ENCODE data around the gene PSMD1.

PSMD1 gene

DNA sequence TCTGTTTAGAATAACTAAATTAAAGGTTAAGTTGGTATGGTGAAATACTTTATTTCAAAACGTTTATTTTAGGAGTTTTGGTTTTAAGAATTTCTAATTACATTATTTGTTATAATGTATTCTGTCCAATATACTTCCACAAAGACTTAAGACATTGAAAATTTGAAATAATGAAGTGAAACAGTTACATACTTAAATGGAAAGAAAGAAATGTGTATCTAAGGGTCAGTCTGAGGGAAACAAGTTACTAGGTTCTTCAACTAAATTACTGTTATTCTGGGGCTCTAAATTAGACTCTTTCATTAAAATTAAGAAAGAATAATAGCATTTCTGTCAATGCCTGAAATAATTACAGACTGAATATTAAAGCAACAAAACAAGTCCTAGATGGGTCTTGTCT lies 60.5 kb downstream of the PSMD1 start (continued):
- TF ChIP-seq, protein P1, sequence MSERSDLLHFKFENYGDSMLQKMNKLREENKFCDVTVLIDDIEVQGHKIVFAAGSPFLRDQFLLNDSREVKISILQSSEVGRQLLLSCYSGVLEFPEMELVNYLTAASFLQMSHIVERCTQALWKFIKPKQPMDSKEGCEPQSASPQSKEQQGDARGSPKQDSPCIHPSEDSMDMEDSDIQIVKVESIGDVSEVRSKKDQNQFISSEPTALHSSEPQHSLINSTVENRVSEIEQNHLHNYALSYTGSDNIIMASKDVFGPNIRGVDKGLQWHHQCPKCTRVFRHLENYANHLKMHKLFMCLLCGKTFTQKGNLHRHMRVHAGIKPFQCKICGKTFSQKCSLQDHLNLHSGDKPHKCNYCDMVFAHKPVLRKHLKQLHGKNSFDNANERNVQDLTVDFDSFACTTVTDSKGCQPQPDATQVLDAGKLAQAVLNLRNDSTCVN (tag by site-specific recombination; optimal IDR thresholded peaks at IDR 0.05) = no peak
- TF ChIP-seq GLI4 (tag by site-specific recombination; IDR thresholded peaks at IDR 0.05) = no peak
- no peak for TF ChIP-seq SETDB1 (IDR thresholded peaks at IDR 0.05; ENCODE audit: insufficient read length, low read length)

DNA sequence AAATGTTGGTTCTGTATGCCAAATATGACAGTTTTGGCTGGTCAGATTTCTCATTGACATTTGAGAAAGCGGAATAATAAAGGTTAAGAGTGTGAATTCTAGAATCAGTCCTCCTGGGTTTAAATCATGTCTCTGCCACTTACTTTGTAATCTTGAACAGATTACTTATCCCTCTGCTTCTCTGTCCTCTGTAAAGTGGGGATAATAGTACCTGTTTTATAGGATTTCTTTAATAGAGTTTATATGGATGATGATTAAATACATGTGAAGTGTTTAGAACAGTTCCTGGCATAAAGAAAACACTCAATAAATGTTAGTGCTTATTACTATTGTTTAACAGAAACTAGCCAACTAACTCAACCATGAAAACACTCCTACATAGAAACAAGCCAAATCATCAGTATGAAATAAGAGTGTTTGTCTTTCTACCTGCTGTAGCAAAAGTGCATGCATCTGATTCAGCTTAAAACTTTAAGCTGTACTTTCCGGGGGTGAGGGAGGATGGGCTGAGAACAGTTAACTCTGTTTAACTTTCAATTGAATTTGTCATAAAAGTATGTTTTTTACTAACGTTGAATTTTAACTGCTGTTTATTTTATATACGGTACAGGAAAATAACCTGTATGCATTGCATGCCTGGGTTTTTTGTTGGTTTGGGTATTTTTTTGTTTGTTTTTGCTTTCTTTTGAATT lies 61.4 kb downstream of the PSMD1 start:
- peak; percentile 64; the same call in 1 of the 2 replicates for TF ChIP-seq ZNF843 (tag by site-specific recombination; IDR thresholded peaks at IDR 0.05)
- TF ChIP-seq GFI1B (tag by site-specific recombination; IDR thresholded peaks at IDR 0.05) = no peak
- 0 out of 2 replicates have a peak, but pooled peaks have one; percentile 42 for TF ChIP-seq TRIM28 (IDR thresholded peaks at IDR 0.05; ENCODE audit: borderline replicate concordance, low read length)
- TF ChIP-seq, protein P2, sequence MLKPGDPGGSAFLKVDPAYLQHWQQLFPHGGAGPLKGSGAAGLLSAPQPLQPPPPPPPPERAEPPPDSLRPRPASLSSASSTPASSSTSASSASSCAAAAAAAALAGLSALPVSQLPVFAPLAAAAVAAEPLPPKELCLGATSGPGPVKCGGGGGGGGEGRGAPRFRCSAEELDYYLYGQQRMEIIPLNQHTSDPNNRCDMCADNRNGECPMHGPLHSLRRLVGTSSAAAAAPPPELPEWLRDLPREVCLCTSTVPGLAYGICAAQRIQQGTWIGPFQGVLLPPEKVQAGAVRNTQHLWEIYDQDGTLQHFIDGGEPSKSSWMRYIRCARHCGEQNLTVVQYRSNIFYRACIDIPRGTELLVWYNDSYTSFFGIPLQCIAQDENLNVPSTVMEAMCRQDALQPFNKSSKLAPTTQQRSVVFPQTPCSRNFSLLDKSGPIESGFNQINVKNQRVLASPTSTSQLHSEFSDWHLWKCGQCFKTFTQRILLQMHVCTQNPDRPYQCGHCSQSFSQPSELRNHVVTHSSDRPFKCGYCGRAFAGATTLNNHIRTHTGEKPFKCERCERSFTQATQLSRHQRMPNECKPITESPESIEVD (tag by site-specific recombination; IDR thresholded peaks at IDR 0.05) = peak; percentile 92
- TF ChIP-seq SP7 (tag by site-specific recombination; IDR thresholded peaks at IDR 0.05) = 0 out of 2 replicates have a peak, but pooled peaks have one; percentile 16

DNA sequence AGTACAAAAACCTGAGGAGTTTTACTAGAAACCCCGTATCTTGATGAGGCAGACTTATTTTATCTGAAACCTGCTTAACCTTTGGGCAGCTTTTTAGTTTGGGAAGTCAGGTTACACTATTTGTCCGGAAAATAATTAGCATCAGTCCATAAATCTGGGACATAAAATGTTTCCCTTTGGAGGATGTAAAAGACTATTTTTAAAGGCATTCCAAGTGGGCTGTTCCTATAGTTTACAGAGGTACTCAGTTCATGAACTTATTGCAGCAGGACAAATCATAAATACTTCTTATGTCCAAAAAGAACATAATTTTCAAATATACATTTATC lies 61.9 kb downstream of the PSMD1 start:
- ChIA-PET CTCF (interaction anchor here (0.7 kb wide), 1 partner anchor 298 kb away, joined by 3 read pairs; no protein-coding TSS in a partner anchor), POLR2A (no interaction called here)

More for the DNA sequence above, 61.4 kb downstream of the PSMD1 start:
- Histone ChIP-seq H3K4me3 (ENCODE audit: low read depth, low read length) (no peak overlapping the region), H3K9me3 (ENCODE audit: control insufficient read depth, insufficient read depth, low read depth, low read length) (no peaks in the 10 kb centered on the region), H3K27ac (ENCODE audit: extremely low read depth, low read depth, low read length) (no peak overlapping the region), H3K4me1 (ENCODE audit: control insufficient read depth, insufficient read depth, low read length) (peaks cover 26% of the 10 kb centered on the region), H3K36me3 (ENCODE audit: control insufficient read depth in 2 of 2, insufficient read depth in 1 of 2, low read length in 2 of 2) (peaks cover 0 to 5% of the 10 kb centered on the region in 2 experiments; a peak in 1 of 3 replicates)
- ChIA-PET CTCF (interaction anchor here (0.7 kb wide), 1 partner anchor 298 kb away, joined by 3 read pairs; no protein-coding TSS in a partner anchor), POLR2A (no interaction called here)

DNA sequence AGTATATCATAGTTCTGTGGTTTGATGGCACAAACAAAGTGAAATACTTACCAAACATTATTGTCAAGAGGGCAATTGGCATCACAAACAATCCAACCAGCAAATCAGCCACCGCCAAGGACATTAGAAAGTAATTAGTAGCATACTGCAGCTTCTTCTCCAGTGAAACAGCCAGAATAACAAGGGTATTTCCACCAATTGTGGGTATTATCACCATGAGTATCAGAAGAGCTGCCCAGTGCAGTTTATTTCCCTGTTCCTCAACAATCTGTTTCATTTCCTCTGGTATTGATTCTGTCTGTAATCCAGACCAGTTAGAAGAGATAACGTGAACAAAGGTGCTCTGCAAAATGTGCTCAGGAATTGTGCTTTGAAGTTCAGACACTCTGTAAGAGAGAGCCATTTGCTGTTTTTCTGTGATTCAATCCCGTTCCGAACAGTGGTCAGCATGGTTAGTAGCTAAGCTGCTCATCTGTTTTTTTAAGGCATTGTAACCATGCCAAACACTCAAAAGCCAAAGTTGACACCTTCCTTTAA lies 66.8 kb downstream of the PSMD1 start:
- TF ChIP-seq ZNF548 (tag by site-specific recombination; IDR thresholded peaks at IDR 0.05) (no peak), ZNF660 (tag by site-specific recombination; IDR thresholded peaks at IDR 0.05) (0 out of 2 replicates have a peak, but pooled peaks have one; percentile 36), ZNF600 (tag by site-specific recombination; IDR thresholded peaks at IDR 0.05) (peak; percentile 91), ZBTB17 (tag by site-specific recombination; IDR thresholded peaks at IDR 0.05) (peak; percentile 52; the same call in 1 of the 2 replicates)
- TF ChIP-seq, protein P3, sequence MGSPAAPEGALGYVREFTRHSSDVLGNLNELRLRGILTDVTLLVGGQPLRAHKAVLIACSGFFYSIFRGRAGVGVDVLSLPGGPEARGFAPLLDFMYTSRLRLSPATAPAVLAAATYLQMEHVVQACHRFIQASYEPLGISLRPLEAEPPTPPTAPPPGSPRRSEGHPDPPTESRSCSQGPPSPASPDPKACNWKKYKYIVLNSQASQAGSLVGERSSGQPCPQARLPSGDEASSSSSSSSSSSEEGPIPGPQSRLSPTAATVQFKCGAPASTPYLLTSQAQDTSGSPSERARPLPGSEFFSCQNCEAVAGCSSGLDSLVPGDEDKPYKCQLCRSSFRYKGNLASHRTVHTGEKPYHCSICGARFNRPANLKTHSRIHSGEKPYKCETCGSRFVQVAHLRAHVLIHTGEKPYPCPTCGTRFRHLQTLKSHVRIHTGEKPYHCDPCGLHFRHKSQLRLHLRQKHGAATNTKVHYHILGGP (tag by site-specific recombination; IDR thresholded peaks at IDR 0.05) = no peak
- no peaks in the 10 kb centered on the region for H3K36me3 ChIP-seq (ENCODE audit: control insufficient read depth in 2 of 2, insufficient read depth in 1 of 2, low read length in 2 of 2)
- CTCF ChIA-PET = interaction anchor here (0.6 to 1.2 kb wide), 6 partner anchors 10 to 584 kb away, joined by 3 to 4 read pairs (median 3); no protein-coding TSS in a partner anchor
- H3K27ac ChIP-seq (ENCODE audit: extremely low read depth, low read depth, low read length) = no peak overlapping the region
- POLR2A ChIA-PET = no interaction called here
- H3K4me1 ChIP-seq (ENCODE audit: control insufficient read depth, insufficient read depth, low read length) = peaks cover 30% of the 10 kb centered on the region
- H3K4me3 ChIP-seq (ENCODE audit: low read depth, low read length) = no peak overlapping the region
- no peaks in the 10 kb centered on the region for H3K9me3 ChIP-seq (ENCODE audit: control insufficient read depth, insufficient read depth, low read depth, low read length)

More for the DNA sequence above, 61.9 kb downstream of the PSMD1 start:
- TF ChIP-seq, protein P2 (tag by site-specific recombination; IDR thresholded peaks at IDR 0.05) = peak; percentile 85
- TF ChIP-seq, protein P4, sequence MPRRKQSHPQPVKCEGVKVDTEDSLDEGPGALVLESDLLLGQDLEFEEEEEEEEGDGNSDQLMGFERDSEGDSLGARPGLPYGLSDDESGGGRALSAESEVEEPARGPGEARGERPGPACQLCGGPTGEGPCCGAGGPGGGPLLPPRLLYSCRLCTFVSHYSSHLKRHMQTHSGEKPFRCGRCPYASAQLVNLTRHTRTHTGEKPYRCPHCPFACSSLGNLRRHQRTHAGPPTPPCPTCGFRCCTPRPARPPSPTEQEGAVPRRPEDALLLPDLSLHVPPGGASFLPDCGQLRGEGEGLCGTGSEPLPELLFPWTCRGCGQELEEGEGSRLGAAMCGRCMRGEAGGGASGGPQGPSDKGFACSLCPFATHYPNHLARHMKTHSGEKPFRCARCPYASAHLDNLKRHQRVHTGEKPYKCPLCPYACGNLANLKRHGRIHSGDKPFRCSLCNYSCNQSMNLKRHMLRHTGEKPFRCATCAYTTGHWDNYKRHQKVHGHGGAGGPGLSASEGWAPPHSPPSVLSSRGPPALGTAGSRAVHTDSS (tag by site-specific recombination; IDR thresholded peaks at IDR 0.05) = no peak
- TF ChIP-seq ZNF626 (tag by site-specific recombination; IDR thresholded peaks at IDR 0.05) = no peak
- no peak overlapping the region for H3K4me3 ChIP-seq (ENCODE audit: low read depth, low read length)
- H3K36me3 ChIP-seq (ENCODE audit: control insufficient read depth in 2 of 2, insufficient read depth in 1 of 2, low read length in 2 of 2) = peaks cover 0 to 2% of the 10 kb centered on the region in 2 experiments; a peak in 1 of 3 replicates
- no peak overlapping the region for H3K27ac ChIP-seq (ENCODE audit: extremely low read depth, low read depth, low read length)
- H3K9me3 ChIP-seq (ENCODE audit: control insufficient read depth, insufficient read depth, low read depth, low read length) = no peaks in the 10 kb centered on the region
- H3K4me1 ChIP-seq (ENCODE audit: control insufficient read depth, insufficient read depth, low read length) = peaks cover 27% of the 10 kb centered on the region
